Neural progenitor cell (in vitro differentiated cells): ENCODE measurements around the gene STAT5A. TPM values are rescaled to one million over a fixed set of nuclear protein-coding genes. Genes with fewer than 3 reads are reported as not detected.
"Not testable (repeated sequence)": the region's sequence is repeated elsewhere in the genome, so short reads cannot be mapped to it uniquely, and the experiment has no call there.

Source experiments
- DNase-seq: peaks from one replicate; pipeline ENCODE4 v3.0.0-alpha.2; 2016; ENCODE audit warnings: low spot score
- H2AFZ ChIP-seq: fragments of 200-600 bp; sonication (generic); replicated peaks from 2 replicates; pipeline ENCODE4 v1.6.1; 2016; ENCODE audit warnings: antibody characterized with exemption
- H3F3A ChIP-seq: fragments of 200-600 bp; sonication (generic); 2 replicates; pipeline ENCODE4 v1.6.1; 2016; ENCODE audit warnings: antibody characterized with exemption, low read depth
- H3K27ac ChIP-seq: fragments of 200-600 bp; sonication (generic); 2 replicates; pipeline ENCODE4 v1.5.1; 2016; ENCODE audit warnings: mild to moderate bottlenecking
- H3K27me3 ChIP-seq: fragments of 200-600 bp; sonication (generic); 2 replicates; pipeline ENCODE4 v1.6.1; 2016; ENCODE audit warnings: mild to moderate bottlenecking, moderate library complexity
- H3K36me3 ChIP-seq: fragments of 200-600 bp; sonication (generic); 2 replicates; pipeline ENCODE4 v1.5.1; 2016
- H3K4me1 ChIP-seq: fragments of 200-600 bp; sonication (generic); 2 replicates; pipeline ENCODE4 v1.6.1; 2016; ENCODE audit warnings: mixed run types
- H3K4me2 ChIP-seq: fragments of 200-600 bp; sonication (generic); 2 replicates; pipeline ENCODE4 v1.6.1; 2016
- H3K4me3 ChIP-seq: fragments of 200-600 bp; sonication (generic); 2 replicates; pipeline ENCODE4 v1.5.1; 2016
- H3K79me2 ChIP-seq: fragments of 200-600 bp; sonication (generic); 2 replicates; pipeline ENCODE4 v1.6.1; 2016; ENCODE audit warnings: low read depth
- H3K9ac ChIP-seq: fragments of 200-600 bp; sonication (generic); 2 replicates; pipeline ENCODE4 v1.6.1; 2016
- H3K9me3 ChIP-seq: fragments of 200-600 bp; sonication (generic); 2 replicates; pipeline ENCODE4 v1.5.1; 2016; ENCODE audit warnings: low read depth
- H4K20me1 ChIP-seq: fragments of 200-600 bp; sonication (generic); 2 replicates; pipeline ENCODE4 v1.6.1; 2016; ENCODE audit warnings: low read depth
- H3K27ac Mint-ChIP-seq: 3 replicates; pipeline ENCODE4 v1.8.0; 2021; ENCODE audit warnings: mixed read lengths
- H3K27me3 Mint-ChIP-seq: 2 replicates; pipeline ENCODE4 v1.8.0; 2022; ENCODE audit warnings: low read depth, mild to moderate bottlenecking, inconsistent platforms, moderate library complexity, mixed read lengths; ENCODE audit not compliant: insufficient read depth
- H3K36me3 Mint-ChIP-seq: 3 replicates; pipeline ENCODE4 v1.8.0; 2021; ENCODE audit warnings: mixed read lengths
- H3K4me1 Mint-ChIP-seq: 3 replicates; pipeline ENCODE4 v1.8.0; 2021; ENCODE audit warnings: mixed read lengths
- H3K4me3 Mint-ChIP-seq: 3 replicates; pipeline ENCODE4 v1.8.0; 2021; ENCODE audit warnings: mild to moderate bottlenecking, moderate library complexity, mixed read lengths
- H3K9me3 Mint-ChIP-seq: 3 replicates; pipeline ENCODE4 v1.8.0; 2020; ENCODE audit warnings: mixed read lengths
- CTCF ChIP-seq: fragments of 200-600 bp; sonication (generic); IDR thresholded peaks from 2 replicates; pipeline ENCODE4 v1.5.1; 2017; ENCODE audit warnings: antibody characterized with exemption, mild to moderate bottlenecking
- EZH2 ChIP-seq: fragments of 200-600 bp; sonication (generic); IDR thresholded peaks from 2 replicates; pipeline ENCODE4 v1.6.1; 2017; ENCODE audit warnings: antibody characterized with exemption, mild to moderate bottlenecking, moderate library complexity
- EZH2phosphoT487 ChIP-seq: fragments of 200-600 bp; sonication (generic); IDR thresholded peaks from 2 replicates; pipeline ENCODE4 v1.6.1; 2017; ENCODE audit warnings: antibody characterized with exemption
- total RNA-seq: library from RNA; depleted of rRNA; stranded (reverse); fragments of >200 nt; gene quantifications from 2 replicates; pipeline ENCODE4 v1.2.3, GENCODE V29; 2015; ENCODE audit warnings: low replicate concordance

STAT5A gene
- total RNA-seq, 1 donor from 2014 or later = 10.0 TPM

- Histone ChIP-seq H3K4me3 (no peak overlapping the region), H3F3A (peaks cover 22% of the 10 kb centered on the region), H2AFZ (no peak overlapping the region), H3K79me2 (no peaks in the 10 kb centered on the region), H4K20me1 (no peaks in the 10 kb centered on the region), H3K4me1 (peaks cover 11% of the 10 kb centered on the region), H3K27me3 (no peaks in the 10 kb centered on the region), H3K36me3 (no peaks in the 10 kb centered on the region), H3K4me2 (no peak overlapping the region), H3K27ac (no peak overlapping the region), H3K9ac (no peak overlapping the region), H3K9me3 (no peaks in the 10 kb centered on the region)
- H3K4me3 Mint-ChIP-seq = no peak overlapping the region
- no peaks in the 10 kb centered on the region for H3K9me3 Mint-ChIP-seq
- TF ChIP-seq EZH2phosphoT487 (no peak), EZH2 (no peak), CTCF (no peak)
- H3K27ac Mint-ChIP-seq = no peak overlapping the region
- no peak for DNase-seq
- peaks cover 14% of the 10 kb centered on the region for H3K4me1 Mint-ChIP-seq
- peaks cover 16% of the 10 kb centered on the region for H3K36me3 Mint-ChIP-seq
- no peaks in the 10 kb centered on the region for H3K27me3 Mint-ChIP-seq
These were observed 28.5 kb downstream of the STAT5A start for GRCh38 chr17:42316755-42317154.

GRCh38 chr17:42317266-42317845 is 29.1 kb downstream of the STAT5A start:
- no peak overlapping the region for H3K4me3 Mint-ChIP-seq
- H4K20me1 ChIP-seq = no peaks in the 10 kb centered on the region
- peaks cover 5% of the 10 kb centered on the region for H3K36me3 ChIP-seq
- no peak overlapping the region for H3K27ac ChIP-seq
- H2AFZ ChIP-seq = no peak overlapping the region
- DNase-seq = no peak
- no peak overlapping the region for H3K4me2 ChIP-seq
- H3K9me3 ChIP-seq = no peaks in the 10 kb centered on the region
- H3K9ac ChIP-seq = no peak overlapping the region
- H3K27me3 ChIP-seq = no peaks in the 10 kb centered on the region
- H3K27me3 Mint-ChIP-seq = no peaks in the 10 kb centered on the region
- no peaks in the 10 kb centered on the region for H3K79me2 ChIP-seq
- H3K4me1 ChIP-seq = peaks cover 6% of the 10 kb centered on the region
- H3K36me3 Mint-ChIP-seq = peaks cover 16% of the 10 kb centered on the region
- peaks cover 18% of the 10 kb centered on the region for H3F3A ChIP-seq
- no peak overlapping the region for H3K27ac Mint-ChIP-seq
- H3K4me1 Mint-ChIP-seq = peaks cover 10% of the 10 kb centered on the region
- no peak for TF ChIP-seq EZH2phosphoT487
- H3K9me3 Mint-ChIP-seq = no peaks in the 10 kb centered on the region
- H3K4me3 ChIP-seq = no peak overlapping the region

GRCh38 chr17:42317967-42318366 is 29.7 kb downstream of the STAT5A start:
- not testable (repeated sequence) for H3K4me1 ChIP-seq, H3K9me3 Mint-ChIP-seq, H2AFZ ChIP-seq, H3K4me2 ChIP-seq, H3K4me3 ChIP-seq, H3K9ac ChIP-seq, H3K27ac Mint-ChIP-seq, DNase-seq, H3K27me3 Mint-ChIP-seq, H3K36me3 ChIP-seq, H3K79me2 ChIP-seq, H4K20me1 ChIP-seq, H3K9me3 ChIP-seq, H3K27me3 ChIP-seq, H3K27ac ChIP-seq, H3K4me3 Mint-ChIP-seq
- peaks cover 13% of the 10 kb centered on the region for H3K4me1 Mint-ChIP-seq
- peaks cover 16% of the 10 kb centered on the region for H3K36me3 Mint-ChIP-seq
- H3F3A ChIP-seq = peaks cover 15% of the 10 kb centered on the region

GRCh38 chr17:42321555-42321954 is 33.3 kb downstream of the STAT5A start:
- no peaks in the 10 kb centered on the region for H3K9me3 ChIP-seq
- no peak overlapping the region for H3K9ac ChIP-seq
- TF ChIP-seq EZH2 (no peak), CTCF (no peak), EZH2phosphoT487 (no peak)
- no peak overlapping the region for H2AFZ ChIP-seq
- H3K27ac ChIP-seq = no peak overlapping the region
- peaks cover 9% of the 10 kb centered on the region for H3F3A ChIP-seq
- H3K4me3 Mint-ChIP-seq = no peak overlapping the region
- H3K9me3 Mint-ChIP-seq = no peaks in the 10 kb centered on the region
- no peak overlapping the region for H3K4me2 ChIP-seq
- peaks cover 5% of the 10 kb centered on the region for H3K4me1 ChIP-seq
- peaks cover 7% of the 10 kb centered on the region for H3K4me1 Mint-ChIP-seq
- H3K79me2 ChIP-seq = no peaks in the 10 kb centered on the region
- no peak for DNase-seq
- H3K27ac Mint-ChIP-seq = no peak overlapping the region
- peaks cover 10% of the 10 kb centered on the region for H3K36me3 Mint-ChIP-seq
- H3K4me3 ChIP-seq = no peak overlapping the region
- H3K36me3 ChIP-seq = peaks cover 7% of the 10 kb centered on the region
- H3K27me3 Mint-ChIP-seq = no peaks in the 10 kb centered on the region
- H4K20me1 ChIP-seq = no peaks in the 10 kb centered on the region
- H3K27me3 ChIP-seq = no peaks in the 10 kb centered on the region
